Ovary (tissue), 9 donors: ENCODE data around the gene TAF3. TPM values are rescaled to one million over a fixed set of nuclear protein-coding genes. Genes with fewer than 3 reads are reported as not detected.

ENCODE experiments used
- DNase-seq, 5 donors: peaks; one replicate each; pipeline ENCODE4 v3.0.0-alpha.2; 2019 to 2020
- H3K27ac ChIP-seq, 2 donors: fragments of 200-600 bp; one replicate each; pipeline versions ENCODE4 v1.5.1 to v1.8.0; 2019 to 2022
- H3K27me3 ChIP-seq: fragments of 200-600 bp; one replicate; pipeline ENCODE4 v1.8.0; 2022
- H3K36me3 ChIP-seq: fragments of 200-600 bp; sonication (generic); one replicate; pipeline ENCODE4 v1.5.1; 2019
- H3K4me1 ChIP-seq: one replicate; pipeline ENCODE4 v1.8.1; 2013; ENCODE audit warnings: mild to moderate bottlenecking, moderate library complexity; ENCODE audit not compliant: insufficient read depth
- H3K4me3 ChIP-seq: fragments of 200-600 bp; sonication (generic); one replicate; pipeline ENCODE4 v1.5.1; 2017
- H3K9me3 ChIP-seq, 2 donors: fragments of 200-600 bp in 1 of 2; sonication (generic) in 1 of 2; one replicate each; pipeline versions ENCODE4 v1.5.1 to v1.8.1; 2013 to 2019; ENCODE audit warnings: mild to moderate bottlenecking in 1 of 2, moderate library complexity in 1 of 2
- EP300 ChIP-seq: sonication (generic); formaldehyde crosslinking; IDR thresholded peaks from one replicate; pipeline ENCODE4 v1.6.1; 2017; ENCODE audit warnings: antibody characterized with exemption
- POLR2A ChIP-seq: fragments of 450-650 bp; IDR thresholded peaks from one replicate; pipeline ENCODE4 v1.6.1; 2017; ENCODE audit warnings: antibody characterized with exemption, mild to moderate bottlenecking, moderate library complexity
- WGBS, 3 donors: extraction: QIAGEN DNeasy Blood & Tissue Kit in 1 of 3; methylation state at CpG; one replicate each; pipeline versions ENCODE4 v1.1.5 to v1.1.7; 2013 to 2017; 5-methylcytosine and 5-hydroxymethylcytosine counted together
- intact Hi-C, 4 donors: fragments of 100-400 bp; cut with DNase I; formaldehyde crosslinking; loops; one replicate each; pipeline versions ENCODE4 v1.11.0 to v1.15.1; 2022 to 2023
- polyA plus RNA-seq, 2 donors: library from polyadenylated mRNA; stranded (reverse); fragments of 200-250 nt in 1 of 2; fragments of 350-450 nt in 1 of 2; fragmentation: Illumina TruSeq in 1 of 2; extraction: RNeasy Lipid Tissue Mini Kit (QIAGEN cat#74804) in 1 of 2; gene quantifications; one replicate each; pipeline ENCODE4 v1.2.3, GENCODE V29; 2013 to 2014
- total RNA-seq, 7 donors: library from RNA; depleted of rRNA in 2 of 7; stranded (reverse); fragments of >200 nt in 2 of 7; fragmentation: NEBNext Ultra II Directional in 3 of 7; extraction: Animal tissue kit (Norgen Biotek cat#: 25700) in 3 of 7; gene quantifications; one replicate each; pipeline versions ENCODE4 v1.1.0 to v1.2.4, GENCODE V29; 2016 to 2023
- TF ChIP-seq, protein P1 (sequence below), 3 donors: fragments of 450-650 bp in 2 of 3; fragments of 200-600 bp in 1 of 3; IDR thresholded peaks; one replicate each; pipeline versions ENCODE4 v1.5.1 to v1.8.0; 2016 to 2022; ENCODE audit warnings: antibody characterized with exemption in 3 of 3, mild to moderate bottlenecking in 1 of 3
- donor health status: DM: no; HTN: no; CAD: no; lungs with moderate emphysema.
- donor health status: DM: no; HTN: no; CAD: no.
- donor health status: Bipolar disorder and iron deficiency.
- donor health status: DM: yes; HTN: yes; CAD: no.
- donor health status: DM: no; HTN: no; CAD: no.
- donor health status: DM: yes; HTN: yes; CAD: no.

TAF3 gene
- total and polyA plus RNA-seq, 9 donors = 7.1 to 15.9 (median 11.8) TPM

DNA sequence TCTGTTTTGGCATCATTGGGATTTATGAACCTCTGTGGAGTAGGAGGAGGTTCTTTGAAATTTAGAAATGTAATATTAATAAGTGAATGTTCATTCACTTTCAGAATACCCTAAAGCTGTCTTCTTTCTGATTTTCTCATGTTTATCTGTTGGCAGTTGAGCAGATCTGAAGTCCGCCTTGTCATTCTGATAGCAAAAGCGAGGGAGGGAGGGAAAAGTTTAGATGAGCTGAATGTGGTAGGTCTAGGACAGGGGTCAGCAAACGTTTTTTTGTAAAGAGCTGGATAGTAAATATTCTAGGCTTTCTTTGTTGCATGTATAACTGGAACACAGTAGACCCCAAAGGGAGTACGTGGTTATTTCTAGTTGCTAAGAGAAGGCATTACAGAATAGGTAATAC, 141.8 kb downstream of the TAF3 start:
- no peaks in the 10 kb centered on the region for H3K27me3 ChIP-seq
- no peaks in the 10 kb centered on the region for H3K36me3 ChIP-seq
- WGBS, 3 donors = 40 to 50% (median 48%) methylated on average over 4 of the region's 4 CpGs
- H3K4me1 ChIP-seq = no peaks in the 10 kb centered on the region
- H3K9me3 ChIP-seq = no peaks in the 10 kb centered on the region
- no peak overlapping the region for H3K27ac ChIP-seq
- intact Hi-C loops = no loop called here
- H3K4me3 ChIP-seq = no peak overlapping the region
- TF ChIP-seq EP300 = no peak
- TF ChIP-seq, protein P1, sequence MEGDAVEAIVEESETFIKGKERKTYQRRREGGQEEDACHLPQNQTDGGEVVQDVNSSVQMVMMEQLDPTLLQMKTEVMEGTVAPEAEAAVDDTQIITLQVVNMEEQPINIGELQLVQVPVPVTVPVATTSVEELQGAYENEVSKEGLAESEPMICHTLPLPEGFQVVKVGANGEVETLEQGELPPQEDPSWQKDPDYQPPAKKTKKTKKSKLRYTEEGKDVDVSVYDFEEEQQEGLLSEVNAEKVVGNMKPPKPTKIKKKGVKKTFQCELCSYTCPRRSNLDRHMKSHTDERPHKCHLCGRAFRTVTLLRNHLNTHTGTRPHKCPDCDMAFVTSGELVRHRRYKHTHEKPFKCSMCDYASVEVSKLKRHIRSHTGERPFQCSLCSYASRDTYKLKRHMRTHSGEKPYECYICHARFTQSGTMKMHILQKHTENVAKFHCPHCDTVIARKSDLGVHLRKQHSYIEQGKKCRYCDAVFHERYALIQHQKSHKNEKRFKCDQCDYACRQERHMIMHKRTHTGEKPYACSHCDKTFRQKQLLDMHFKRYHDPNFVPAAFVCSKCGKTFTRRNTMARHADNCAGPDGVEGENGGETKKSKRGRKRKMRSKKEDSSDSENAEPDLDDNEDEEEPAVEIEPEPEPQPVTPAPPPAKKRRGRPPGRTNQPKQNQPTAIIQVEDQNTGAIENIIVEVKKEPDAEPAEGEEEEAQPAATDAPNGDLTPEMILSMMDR (IDR thresholded peaks at IDR 0.05) = no peak
- no peak for TF ChIP-seq POLR2A
- DNase-seq = no peak

- 70 to 73% (median 72%) methylated on average over 5 of the region's 5 CpGs for WGBS, 3 donors
- no peaks in the 10 kb centered on the region for H3K9me3 ChIP-seq
Observed at GRCh38 chr10:7962592-7962991, 144.3 kb downstream of the TAF3 start.

GRCh38 chr10:7965457-7965856, 147.2 kb downstream of the TAF3 start:
- H3K27ac ChIP-seq = no peak overlapping the region
- H3K4me3 ChIP-seq = no peak overlapping the region
- intact Hi-C loops = no loop called here
- no peaks in the 10 kb centered on the region for H3K27me3 ChIP-seq
- H3K9me3 ChIP-seq = no peaks in the 10 kb centered on the region
- 88 to 94% (median 93%) methylated on average over 2 of the region's 2 CpGs for WGBS, 3 donors
- H3K36me3 ChIP-seq = no peaks in the 10 kb centered on the region
- TF ChIP-seq EP300 (no peak), POLR2A (no peak)
- TF ChIP-seq, protein P1 (IDR thresholded peaks at IDR 0.05) = no peak
- no peaks in the 10 kb centered on the region for H3K4me1 ChIP-seq
- DNase-seq = no peak

More at GRCh38 chr10:7962592-7962991, 144.3 kb downstream of the TAF3 start:
- Histone ChIP-seq H3K4me3 (no peak overlapping the region), H3K4me1 (no peaks in the 10 kb centered on the region), H3K27ac (no peak overlapping the region), H3K27me3 (no peaks in the 10 kb centered on the region), H3K36me3 (no peaks in the 10 kb centered on the region)
- TF ChIP-seq POLR2A = no peak
- intact Hi-C loops = no loop called here
- no peak for DNase-seq

DNA sequence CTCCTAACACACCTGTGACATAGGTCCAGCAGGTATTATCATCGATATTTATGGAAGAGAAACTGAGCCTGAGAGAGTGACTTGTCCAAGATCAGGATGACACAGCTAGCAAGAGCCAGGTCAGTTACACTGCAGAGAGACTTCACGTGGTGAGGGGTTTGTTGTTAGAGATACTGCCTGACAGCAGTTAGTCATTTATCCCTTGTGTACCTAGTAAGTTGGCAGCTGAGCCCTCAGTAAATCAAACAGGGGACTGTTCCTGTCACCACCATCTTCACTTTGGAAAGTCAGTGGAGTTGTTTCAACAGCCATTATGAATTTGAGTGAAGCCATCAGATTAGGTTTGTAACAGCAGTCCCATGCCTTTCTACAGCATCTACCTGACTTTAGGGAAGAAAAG, 148.7 kb downstream of the TAF3 start:
- Histone ChIP-seq H3K36me3 (no peaks in the 10 kb centered on the region), H3K4me3 (no peak overlapping the region), H3K27ac (no peak overlapping the region), H3K27me3 (no peaks in the 10 kb centered on the region), H3K9me3 (no peaks in the 10 kb centered on the region), H3K4me1 (no peaks in the 10 kb centered on the region)
- intact Hi-C loops = no loop called here
- no peak for DNase-seq
- TF ChIP-seq POLR2A (no peak), EP300 (no peak)
- TF ChIP-seq, protein P1 (IDR thresholded peaks at IDR 0.05) = no peak
- WGBS, 3 donors = 80 to 91% (median 88%) methylated on average over 2 of the region's 2 CpGs

GRCh38 chr10:7968510-7969112, 150.3 kb downstream of the TAF3 start:
- H3K27me3 ChIP-seq = no peaks in the 10 kb centered on the region
- no peak overlapping the region for H3K27ac ChIP-seq
- H3K4me1 ChIP-seq = no peaks in the 10 kb centered on the region
- 91 to 93% (median 92%) methylated on average over 1 of the region's 1 CpG for WGBS, 3 donors
- no peak for DNase-seq
- no peaks in the 10 kb centered on the region for H3K9me3 ChIP-seq
- TF ChIP-seq, protein P1 (IDR thresholded peaks at IDR 0.05) = no peak
- TF ChIP-seq POLR2A (no peak), EP300 (no peak)
- H3K36me3 ChIP-seq = no peaks in the 10 kb centered on the region
- intact Hi-C loops = no loop called here
- H3K4me3 ChIP-seq = no peak overlapping the region
